HepG2 (cell line): Measurements from ENCODE around the gene IKZF2. TPM values are rescaled to one million over a fixed set of nuclear protein-coding genes. Genes with fewer than 3 reads are reported as not detected.

Experiments
- ATAC-seq: fragments of 200-7000 bp; cut with Tn5 transposase; 3 replicates; pipeline ENCODE4 v1.9.1; 2020; ENCODE audit warnings: mild to moderate bottlenecking, moderate library complexity
- BruUV-seq: library from RNA; stranded (reverse); fragments of 400-500 nt; replicated peaks from 2 replicates; lab custom pipeline; 2021; lab: Mats Ljungman, UMichigan
- CTCF ChIA-PET: fragments of 300-600 bp; formaldehyde crosslinking; extraction: SDS; loops from one replicate; lab custom pipeline; 2021; ENCODE audit warnings: low total read pairs, inconsistent platforms, low intra/inter-chr PET ratio; lab: Yijun Ruan, JAX
- POLR2A ChIA-PET: fragments of 350-600 bp; sonication (Branson Sonifier 250); formaldehyde crosslinking; loops from one replicate; lab custom pipeline; 2020; ENCODE audit warnings: antibody characterized with exemption, inconsistent platforms; lab: Yijun Ruan, JAX
- DNase-seq: peaks from one replicate; pipeline ENCODE4 v3.0.0-alpha.2; 2015; ENCODE audit warnings: low spot score
- FAIRE-seq: peaks from 3 replicates; lab custom pipeline; 2011; peaks lifted over from hg19 to GRCh38; lab: Jason Lieb, UNC
- H2AFZ ChIP-seq: one replicate; pipeline ENCODE4 v1.6.1; 2011; ENCODE audit warnings: low read length, inconsistent platforms
- H3K27ac ChIP-seq: fragments of 300-600 bp; 3 replicates; pipeline ENCODE4 v1.8.0; 2011; ENCODE audit warnings: mixed run types, mild to moderate bottlenecking, mixed read lengths, low read length, inconsistent platforms; ENCODE audit not compliant: insufficient read depth; ENCODE audit errors: extremely low read length
- H3K27me3 ChIP-seq, 2 experiments: fragments of 200-600 bp in 1 of 2; 2 replicates in 1 of 2; 3 replicates in 1 of 2; pipeline versions ENCODE4 v1.6.0 to v1.8.0; 2011; ENCODE audit warnings: low read length in 2 of 2, mild to moderate bottlenecking in 2 of 2, moderate library complexity in 2 of 2, inconsistent platforms in 1 of 2; ENCODE audit not compliant: insufficient read depth in 2 of 2, control insufficient read depth in 1 of 2
- H3K36me3 ChIP-seq, 2 experiments: fragments of 200-600 bp in 1 of 2; replicated peaks in 1 of 2; 2 replicates in 1 of 2; 3 replicates in 1 of 2; pipeline versions ENCODE4 v1.5.1 to v1.8.0; 2011; ENCODE audit warnings: low read length in 2 of 2, inconsistent platforms in 1 of 2; ENCODE audit not compliant: insufficient read depth in 2 of 2, control insufficient read depth in 1 of 2
- H3K4me1 ChIP-seq: 2 replicates; pipeline ENCODE4 v1.5.1; 2012; ENCODE audit warnings: low read length, inconsistent platforms; ENCODE audit not compliant: insufficient read depth
- H3K4me2 ChIP-seq: 2 replicates; pipeline ENCODE4 v1.6.0; 2011; ENCODE audit warnings: low read depth, low read length, inconsistent platforms
- H3K4me3 ChIP-seq, 3 experiments: fragments of 200-600 bp in 1 of 3; sonication (generic), shearing (Covaris generic) in 1 of 3; replicated peaks in 1 of 3; 2 replicates each; pipeline ENCODE4 v1.5.1; 2011 to 2016; ENCODE audit warnings: low read length in 3 of 3, inconsistent platforms in 2 of 3, low read depth in 2 of 3, mild to moderate bottlenecking in 2 of 3, control low read depth in 1 of 3, mixed read lengths in 1 of 3; ENCODE audit not compliant: insufficient read depth in 1 of 3
- H3K79me2 ChIP-seq: one replicate; pipeline ENCODE4 v1.6.1; 2011; ENCODE audit warnings: low read length, inconsistent platforms; ENCODE audit not compliant: insufficient read depth
- H3K9ac ChIP-seq: 2 replicates; pipeline ENCODE4 v1.6.0; 2011; ENCODE audit warnings: mild to moderate bottlenecking, low read depth, low read length, inconsistent platforms; ENCODE audit not compliant: insufficient read depth
- H3K9me3 ChIP-seq: 2 replicates; pipeline ENCODE4 v1.5.1; 2012; ENCODE audit warnings: mild to moderate bottlenecking, low read length
- H4K20me1 ChIP-seq: 2 replicates; pipeline ENCODE4 v1.6.0; 2011; ENCODE audit warnings: inconsistent platforms, mild to moderate bottlenecking, low read length, moderate library complexity; ENCODE audit not compliant: insufficient read depth
- HOXA9 ChIP-seq: sonication (generic); formaldehyde crosslinking; IDR thresholded peaks from 2 replicates; pipeline ENCODE4 v1.8.1; 2022; ENCODE audit warnings: missing genetic modification reagents, mild to moderate bottlenecking, moderate library complexity, borderline replicate concordance
- KAT7 ChIP-seq: IDR thresholded peaks from 2 replicates; pipeline ENCODE4 v1.6.1; 2018; ENCODE audit warnings: borderline replicate concordance, missing compliant biosample characterization
- KLF11 ChIP-seq: IDR thresholded peaks from 2 replicates; pipeline ENCODE4 v1.6.1; 2016; ENCODE audit warnings: missing compliant biosample characterization
- ONECUT2 ChIP-seq: sonication (generic); formaldehyde crosslinking; IDR thresholded peaks from 2 replicates; pipeline ENCODE4 v1.4.0; 2020; ENCODE audit warnings: missing genetic modification reagents
- PATZ1 ChIP-seq: sonication (generic); formaldehyde crosslinking; IDR thresholded peaks from 2 replicates; pipeline ENCODE4 v1.4.0; 2020; ENCODE audit warnings: missing genetic modification reagents
- SATB2 ChIP-seq: sonication (generic); formaldehyde crosslinking; IDR thresholded peaks from 2 replicates; pipeline ENCODE4 v1.5.0; 2020; ENCODE audit warnings: missing genetic modification reagents
- ZFP1 ChIP-seq: IDR thresholded peaks from 2 replicates; pipeline ENCODE4 v1.6.1; 2016
- ZNF224 ChIP-seq: sonication (generic); formaldehyde crosslinking; IDR thresholded peaks from 2 replicates; pipeline ENCODE4 v1.5.0; 2020; ENCODE audit warnings: mild to moderate bottlenecking, missing genetic modification reagents
- ZNF256 ChIP-seq: sonication (generic); formaldehyde crosslinking; conservative IDR thresholded peaks from 2 replicates; pipeline ENCODE4 v1.4.0; 2020; ENCODE audit warnings: missing genetic modification reagents
- ZNF430 ChIP-seq: sonication (generic); formaldehyde crosslinking; IDR thresholded peaks from 2 replicates; pipeline ENCODE4 v1.9.0; 2021; ENCODE audit warnings: mild to moderate bottlenecking, missing genetic modification reagents
- ZNF530 ChIP-seq: sonication (generic); formaldehyde crosslinking; IDR thresholded peaks from 2 replicates; pipeline ENCODE4 v1.5.0; 2020; ENCODE audit warnings: low read depth, mild to moderate bottlenecking, missing genetic modification reagents
- ZNF878 ChIP-seq: sonication (generic); formaldehyde crosslinking; IDR thresholded peaks from 2 replicates; pipeline ENCODE4 v1.8.1; 2023; ENCODE audit warnings: mild to moderate bottlenecking, missing genetic modification reagents, moderate library complexity
- ZNF891 ChIP-seq: sonication (generic); formaldehyde crosslinking; IDR thresholded peaks from 2 replicates; pipeline ENCODE4 v1.5.0; 2020; ENCODE audit warnings: mild to moderate bottlenecking, missing genetic modification reagents
- WGBS: methylation state at CpG from one replicate; pipeline ENCODE4 v1.1.6; 2017; ENCODE audit warnings: low lambda C conversion rate; 5-methylcytosine and 5-hydroxymethylcytosine counted together
- in situ Hi-C: cut with HindIII; loops from 2 replicates; pipeline ENCODE4 v1.10.0; 2017; ENCODE audit warnings: low pct_unique_long_range_greater_than_20kb; ENCODE audit not compliant: extremely low pct_ligation_motif_present
- intact Hi-C: fragments of 100-400 bp; cut with micrococcal nuclease; formaldehyde crosslinking; loops from one replicate; pipeline ENCODE4 v1.10.0; 2022; ENCODE audit not compliant: unreplicated experiment
- polyA plus RNA-seq, 8 experiments: library from polyadenylated mRNA; depleted of rRNA in 3 of 8; stranded (reverse) in 7 of 8; unstranded in 1 of 8; fragments of >200 nt; fragmentation: Illumina TruSeq in 4 of 8; extraction: Trizol in 4 of 8; gene quantifications; 2 replicates each; pipeline versions ENCODE4 v1.2.1 to v1.2.3, GENCODE V29; 2011 to 2016; ENCODE audit warnings: low read depth in 4 of 8, missing spikeins in 1 of 8, mixed read lengths in 1 of 8; ENCODE audit not compliant: insufficient read depth in 1 of 8
- total RNA-seq, 5 experiments: library from RNA; depleted of rRNA; stranded (reverse); fragments of >200 nt; fragmentation: Illumina TruSeq; extraction: Trizol; gene quantifications; 2 replicates each; pipeline ENCODE4 v1.2.3, GENCODE V29; 2016; ENCODE audit warnings: low read depth in 1 of 5

Gene IKZF2
- total and polyA plus RNA-seq, 2 of the 13 experiments (the other 11 are each of a cell fraction or from before 2014, with no cell fraction given) = 0.18 to 0.86 TPM

GRCh38 chr2:213007290-213007838 lies 144.0 kb downstream of the IKZF2 start:
- WGBS = 20% methylated on average over 5 of the region's 5 CpGs
- CTCF ChIA-PET = no interaction called here

More at GRCh38 chr2:213007290-213007838, 144.0 kb downstream of the IKZF2 start:
- Histone ChIP-seq H3K79me2 (no peaks in the 10 kb centered on the region), H3K27ac (no peak overlapping the region), H4K20me1 (no peaks in the 10 kb centered on the region), H3K27me3 (no peaks in the 10 kb centered on the region), H3K9me3 (no peaks in the 10 kb centered on the region), H2AFZ (no peak overlapping the region), H3K9ac (no peak overlapping the region), H3K4me2 (no peak overlapping the region), H3K36me3 (no peaks in the 10 kb centered on the region), H3K4me3 (no peak overlapping the region), H3K4me1 (no peaks in the 10 kb centered on the region)
- intact Hi-C loops = loop anchor here (10.0 kb wide), 1 partner anchor 233 kb away; no protein-coding TSS in a partner anchor
- DNase-seq (no peak), ATAC-seq (no peak), FAIRE-seq (no peak)
- BruUV-seq = no TSS peak
- POLR2A ChIA-PET = no interaction called here
- TF ChIP-seq ZNF256 (CRISPR knock-in tag) (no peak), ZNF430 (CRISPR knock-in tag) (no peak), ZFP1 (CRISPR knock-in tag) (no peak), ONECUT2 (CRISPR knock-in tag) (no peak), KAT7 (CRISPR knock-in tag) (no peak), ZNF891 (CRISPR knock-in tag) (no peak), SATB2 (CRISPR knock-in tag) (no peak), KLF11 (CRISPR knock-in tag) (no peak), ZNF224 (no peak), ZNF878 (no peak), HOXA9 (no peak), ZNF530 (no peak), PATZ1 (CRISPR knock-in tag) (no peak)
- in situ Hi-C loops = no loop called here
